Right lobe of liver (tissue), 6 donors: ENCODE results near the gene WEE1. TPM values are rescaled to one million over a fixed set of nuclear protein-coding genes. Genes with fewer than 3 reads are reported as not detected.

Source experiments
- ATAC-seq, 4 donors: fragments of 200-7000 bp; cut with Tn5 transposase; one replicate each; pipeline ENCODE4 v1.9.1; 2020; ENCODE audit warnings: mild to moderate bottlenecking in 4 of 4, moderate library complexity in 4 of 4
- DNase-seq, 3 donors: peaks; one replicate each; pipeline ENCODE4 v3.0.0-alpha.2; 2020
- H3K27ac ChIP-seq, 3 donors: fragments of 200-600 bp; one replicate each; pipeline ENCODE4 v1.8.0; 2022
- H3K27me3 ChIP-seq, 2 donors: fragments of 200-600 bp; one replicate each; pipeline ENCODE4 v1.8.0; 2022
- H3K36me3 ChIP-seq, 4 donors: fragments of 200-600 bp; sonication (generic) in 1 of 4; one replicate each; pipeline versions ENCODE4 v1.5.1 to v1.8.0; 2017 to 2022; ENCODE audit warnings: control low read depth in 1 of 4
- H3K4me1 ChIP-seq, 4 donors: fragments of 200-600 bp; sonication (generic) in 1 of 4; one replicate each; pipeline versions ENCODE4 v1.5.1 to v1.8.0; 2017 to 2022; ENCODE audit warnings: control low read depth in 1 of 4
- H3K4me3 ChIP-seq, 3 donors: fragments of 200-600 bp; one replicate each; pipeline ENCODE4 v1.8.0; 2022
- H3K9me3 ChIP-seq, 4 donors: fragments of 200-600 bp; sonication (generic) in 1 of 4; one replicate each; pipeline versions ENCODE4 v1.5.1 to v1.8.0; 2017 to 2022; ENCODE audit warnings: control low read depth in 1 of 4
- POLR2A ChIP-seq: fragments of 450-650 bp; IDR thresholded peaks from one replicate; pipeline ENCODE4 v1.6.1; 2017; ENCODE audit warnings: antibody characterized with exemption, mild to moderate bottlenecking
- WGBS: methylation state at CpG from one replicate; pipeline ENCODE4 v1.1.6; 2018; ENCODE audit warnings: low coverage, low lambda C conversion rate; ENCODE audit not compliant: insufficient coverage; ENCODE audit errors: missing lambda C conversion rate; 5-methylcytosine and 5-hydroxymethylcytosine counted together
- intact Hi-C, 2 donors: fragments of 100-400 bp; cut with DNase I; formaldehyde crosslinking; loops; one replicate each; pipeline versions ENCODE4 v1.11.2 to v1.14.1; 2022
- long read RNA-seq: library from polyadenylated mRNA; unstranded; transcript quantifications from one replicate; pipeline ENCODE4 v2.0.0, GENCODE V29; 2019
- total RNA-seq, 6 experiments: library from RNA; depleted of rRNA in 2 of 6; stranded (reverse); fragments of >200 nt in 2 of 6; fragmentation: NEBNext Ultra II Directional in 3 of 6; extraction: Animal tissue kit (Norgen Biotek cat#: 25700) in 3 of 6; gene quantifications; one replicate each; pipeline versions ENCODE4 v1.1.0 to v1.2.4, GENCODE V29; 2016 to 2023
- TF ChIP-seq, protein P1 (sequence below), 4 donors: fragments of 200-600 bp in 3 of 4; fragments of 450-650 bp in 1 of 4; IDR thresholded peaks; one replicate each; pipeline versions ENCODE4 v1.5.1 to v1.8.0; 2016 to 2022; ENCODE audit warnings: antibody characterized with exemption in 4 of 4, mild to moderate bottlenecking in 2 of 4
- donor health status: DM: no; HTN: yes; CAD: no.
- donor health status: DM: no; HTN: no; CAD: no.
- donor health status: DM: no; HTN: no; CAD: no.
- donor health status: DM: no; HTN: yes; CAD: no.
- donor health status: DM: no; HTN: yes; CAD: no.

WEE1 gene
- 10 to 100 TPM; 11.1 to 34.0 (median 19.5) TPM for total RNA-seq
- long read RNA-seq, partial matches to known transcripts = 0 of 1 reads
- long read RNA-seq, other reads (novel, unspliced or antisense) = 1 of 1 reads

DNA sequence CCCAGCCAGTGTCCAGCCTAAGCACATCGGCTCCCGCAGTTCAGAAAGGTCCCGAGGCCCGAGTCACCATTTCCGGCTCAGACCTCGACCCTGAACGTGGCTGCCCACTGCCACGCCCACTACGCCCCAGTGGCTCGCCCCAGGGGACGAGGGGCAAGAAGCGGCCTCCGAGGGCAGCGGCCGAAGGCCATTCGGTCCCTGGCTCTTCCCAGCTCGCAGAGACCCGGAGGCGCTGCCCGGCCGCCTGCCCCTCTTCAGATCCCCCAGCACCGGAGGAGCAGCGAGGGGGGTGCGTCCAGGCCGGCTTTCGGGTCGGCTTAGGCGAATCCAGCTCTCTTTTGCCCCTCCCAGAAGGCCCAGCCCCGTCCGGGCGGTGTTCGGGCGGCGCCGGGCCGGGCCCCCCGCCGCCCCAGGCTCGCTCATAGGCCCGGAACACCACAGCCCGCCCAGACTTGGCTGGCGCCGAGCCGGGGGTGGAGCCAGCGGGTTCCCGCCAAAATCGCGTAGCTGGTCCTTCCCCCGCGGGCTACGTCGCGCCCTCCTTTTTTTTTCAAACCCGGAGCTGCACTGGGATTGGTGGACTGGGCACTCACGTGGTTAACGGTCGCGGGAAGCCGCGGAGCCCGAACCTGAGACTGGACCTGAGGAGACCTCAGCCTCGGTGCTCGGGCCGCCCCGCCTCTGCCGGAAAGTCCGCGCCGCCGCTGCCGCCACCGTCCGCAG lies at the start of gene WEE1:
Gene WEE1 (plus strand): TSS at position 619 of the 723 bp plus-strand sequence. CDS start 264 bp downstream, outside the sequence.
- DNase-seq (peak; percentile 99), ATAC-seq (peak; percentile 83 to 94 (median 84))
- Histone ChIP-seq H3K27ac (peak within 1 kb of the TSS; percentile 83 to 97 (median 96)), H3K36me3 (peaks cover 0 to 3% (median 0%) of the 10 kb centered on the region in 4 donors), H3K4me3 (peak within 1 kb of the TSS; percentile 65 to 70 (median 66)), H3K4me1 (peaks cover 0 to 28% (median 12%) of the 10 kb centered on the region in 4 donors), H3K9me3 (no peaks in the 10 kb centered on the region), H3K27me3 (no peaks in the 10 kb centered on the region)
- peak; percentile 92 for TF ChIP-seq POLR2A
- TF ChIP-seq, protein P1, sequence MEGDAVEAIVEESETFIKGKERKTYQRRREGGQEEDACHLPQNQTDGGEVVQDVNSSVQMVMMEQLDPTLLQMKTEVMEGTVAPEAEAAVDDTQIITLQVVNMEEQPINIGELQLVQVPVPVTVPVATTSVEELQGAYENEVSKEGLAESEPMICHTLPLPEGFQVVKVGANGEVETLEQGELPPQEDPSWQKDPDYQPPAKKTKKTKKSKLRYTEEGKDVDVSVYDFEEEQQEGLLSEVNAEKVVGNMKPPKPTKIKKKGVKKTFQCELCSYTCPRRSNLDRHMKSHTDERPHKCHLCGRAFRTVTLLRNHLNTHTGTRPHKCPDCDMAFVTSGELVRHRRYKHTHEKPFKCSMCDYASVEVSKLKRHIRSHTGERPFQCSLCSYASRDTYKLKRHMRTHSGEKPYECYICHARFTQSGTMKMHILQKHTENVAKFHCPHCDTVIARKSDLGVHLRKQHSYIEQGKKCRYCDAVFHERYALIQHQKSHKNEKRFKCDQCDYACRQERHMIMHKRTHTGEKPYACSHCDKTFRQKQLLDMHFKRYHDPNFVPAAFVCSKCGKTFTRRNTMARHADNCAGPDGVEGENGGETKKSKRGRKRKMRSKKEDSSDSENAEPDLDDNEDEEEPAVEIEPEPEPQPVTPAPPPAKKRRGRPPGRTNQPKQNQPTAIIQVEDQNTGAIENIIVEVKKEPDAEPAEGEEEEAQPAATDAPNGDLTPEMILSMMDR (IDR thresholded peaks at IDR 0.05) = no peak
- intact Hi-C loops = no loop called here
- 0% methylated on average over 7 of the region's 73 CpGs for WGBS

DNA sequence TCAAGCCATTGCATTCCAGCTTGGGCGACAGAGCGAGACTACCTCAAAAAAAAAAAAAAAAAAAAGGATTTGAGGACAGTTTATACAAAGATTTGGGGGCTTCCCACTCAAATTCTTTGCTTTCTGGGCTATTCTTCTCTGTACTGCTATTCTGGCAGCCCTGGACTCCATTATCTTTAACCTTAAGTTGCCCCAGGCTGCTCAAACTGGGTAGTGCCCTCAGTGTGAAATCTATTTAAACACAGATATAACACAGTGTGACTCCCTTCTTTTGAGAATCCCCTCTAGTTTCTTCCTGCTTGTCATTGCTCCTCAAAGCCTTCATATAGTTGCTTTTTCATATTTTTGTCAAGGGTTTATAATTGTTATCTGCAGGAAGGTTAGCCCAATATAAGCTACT lies 49.5 kb upstream of the WEE1 start:
- no peak overlapping the region for H3K4me3 ChIP-seq
- TF ChIP-seq POLR2A = no peak
- TF ChIP-seq, protein P1 (IDR thresholded peaks at IDR 0.05) = no peak
- peaks cover 0 to 10% (median 5%) of the 10 kb centered on the region in 4 donors for H3K36me3 ChIP-seq
- intact Hi-C loops = no loop called here
- no peaks in the 10 kb centered on the region for H3K27me3 ChIP-seq
- no peak overlapping the region for H3K27ac ChIP-seq
- 87% methylated on average over 2 of the region's 2 CpGs for WGBS
- H3K9me3 ChIP-seq = no peaks in the 10 kb centered on the region
- no peak for ATAC-seq
- DNase-seq = no peak
- H3K4me1 ChIP-seq = peaks cover 0 to 7% (median 0%) of the 10 kb centered on the region in 4 donors

DNA sequence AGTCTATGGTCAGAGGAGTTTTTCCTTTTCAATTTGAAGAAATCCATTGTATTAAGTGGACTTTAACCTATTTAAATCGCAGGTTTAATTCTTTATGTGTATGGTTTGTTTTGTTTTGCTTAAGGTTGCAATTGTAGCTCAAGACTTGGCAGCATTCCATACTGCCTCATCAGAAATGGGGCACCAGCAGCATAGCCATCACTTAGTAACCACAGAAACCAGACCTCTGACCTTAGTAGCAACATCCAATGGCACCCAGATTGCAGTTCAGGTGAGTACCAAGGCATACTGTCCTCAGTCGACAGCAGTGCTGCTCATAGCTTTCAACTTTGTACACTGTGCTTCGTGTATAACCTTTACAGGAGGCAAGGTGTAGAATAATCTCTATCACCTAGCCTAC lies 48.4 kb upstream of the WEE1 start:
- DNase-seq = no peak
- H3K27me3 ChIP-seq = no peaks in the 10 kb centered on the region
- peaks cover 0 to 10% (median 5%) of the 10 kb centered on the region in 4 donors for H3K36me3 ChIP-seq
- 84% methylated on average over 3 of the region's 3 CpGs for WGBS
- peaks cover 0 to 14% (median 0%) of the 10 kb centered on the region in 4 donors for H3K4me1 ChIP-seq
- no peak overlapping the region for H3K27ac ChIP-seq
- no peak for ATAC-seq
- no peak overlapping the region for H3K4me3 ChIP-seq
- TF ChIP-seq POLR2A = no peak
- intact Hi-C loops = no loop called here
- H3K9me3 ChIP-seq = no peaks in the 10 kb centered on the region

DNA sequence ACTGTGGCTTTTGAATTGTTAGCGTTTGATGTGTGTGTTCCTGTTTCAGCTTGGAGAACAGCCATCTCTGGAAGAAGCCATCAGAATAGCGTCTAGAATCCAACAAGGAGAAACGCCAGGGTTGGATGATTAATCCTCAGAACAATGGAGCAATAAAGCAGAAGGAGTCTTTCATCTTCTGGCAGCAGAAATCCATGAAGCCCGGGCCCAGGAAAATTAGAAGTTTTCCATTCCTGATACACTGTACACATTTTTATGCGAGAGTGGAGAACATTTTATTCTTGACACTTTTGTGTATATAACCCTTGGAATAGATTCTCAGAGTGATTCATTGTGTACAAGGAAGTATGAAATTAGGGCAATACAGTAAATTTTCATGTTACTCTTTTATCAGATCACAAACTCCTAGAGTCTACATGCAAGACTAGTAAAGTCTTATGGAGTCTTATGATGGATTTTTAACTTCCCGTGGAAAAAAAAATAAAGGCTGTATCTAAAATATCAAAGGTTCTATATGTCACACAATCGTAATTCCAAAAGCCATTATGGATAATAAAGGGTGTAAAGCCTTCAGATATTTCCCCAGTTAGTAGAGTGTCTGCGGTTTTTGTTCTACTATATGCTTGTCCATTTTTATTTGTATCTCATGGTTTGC lies 45.9 kb upstream of the WEE1 start:
- 70% methylated on average over 8 of the region's 8 CpGs for WGBS
- peak in 1 of 4 donors; percentile 43 for ATAC-seq
- Histone ChIP-seq H3K4me3 (no peak overlapping the region), H3K4me1 (peaks cover 0 to 14% (median 0%) of the 10 kb centered on the region in 4 donors), H3K27ac (no peak overlapping the region), H3K9me3 (no peaks in the 10 kb centered on the region), H3K36me3 (peaks cover 0 to 10% (median 2%) of the 10 kb centered on the region in 4 donors), H3K27me3 (no peaks in the 10 kb centered on the region)
- intact Hi-C loops = no loop called here
- no peak for TF ChIP-seq POLR2A
- TF ChIP-seq, protein P1 (IDR thresholded peaks at IDR 0.05) = no peak
- DNase-seq = no peak

DNA sequence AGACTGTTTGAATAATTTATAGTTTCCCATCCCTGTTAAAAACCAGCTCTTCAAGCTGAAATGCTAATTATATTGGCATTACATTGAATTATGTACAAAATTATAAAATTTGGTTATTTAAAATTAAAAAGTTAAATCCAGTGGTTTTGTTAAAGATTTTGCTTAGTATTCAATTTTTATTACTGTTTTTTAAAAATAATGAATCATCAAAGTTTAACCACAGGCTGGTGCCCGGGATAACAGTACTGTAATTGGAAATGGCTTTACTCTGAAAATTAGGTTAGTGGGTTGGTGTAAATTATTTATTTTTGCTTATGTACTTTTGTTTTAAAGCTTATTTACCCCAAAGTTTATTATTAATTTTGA lies 45.4 kb upstream of the WEE1 start:
- TF ChIP-seq, protein P1 (IDR thresholded peaks at IDR 0.05) = no peak
- TF ChIP-seq POLR2A = no peak
- DNase-seq (no peak), ATAC-seq (no peak)
- Histone ChIP-seq H3K4me3 (no peak overlapping the region), H3K27ac (no peak overlapping the region), H3K9me3 (no peaks in the 10 kb centered on the region), H3K36me3 (peaks cover 0 to 10% (median 2%) of the 10 kb centered on the region in 4 donors), H3K27me3 (no peaks in the 10 kb centered on the region), H3K4me1 (peaks cover 0 to 14% (median 0%) of the 10 kb centered on the region in 4 donors)
- intact Hi-C loops = no loop called here
- 87% methylated on average over 1 of the region's 1 CpG for WGBS
